NOMO-1 treated with DMSO at 0.1 percent for 48 hours (cell line): ENCODE measurements around the gene CFHR1.

Source experiments
- DNase-seq: peaks from one replicate; lab custom pipeline; 2025; ENCODE audit not compliant: unreplicated experiment; lab: John Stamatoyannopoulos, UW

CFHR1 gene

DNA sequence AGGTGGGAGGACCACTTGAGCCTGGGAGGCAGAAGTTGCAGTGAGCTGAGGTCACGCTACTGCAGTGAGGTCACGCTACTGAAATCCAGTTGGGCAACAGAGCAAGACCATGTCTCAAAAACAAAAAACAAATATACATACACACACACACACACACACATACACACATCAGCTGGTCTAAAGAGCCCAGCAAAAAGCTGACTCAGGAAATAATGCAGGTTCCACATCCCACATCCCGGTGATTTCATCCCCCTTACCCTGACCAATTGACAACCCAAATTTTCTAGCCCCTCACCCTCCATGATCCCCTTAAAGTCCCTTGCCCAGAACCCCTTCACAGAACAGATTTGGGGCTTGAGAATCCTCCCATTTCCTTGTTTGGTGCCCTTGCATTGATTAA is 56.4 kb downstream of the CFHR1 start:
- DNase-seq, result no peak

DNA sequence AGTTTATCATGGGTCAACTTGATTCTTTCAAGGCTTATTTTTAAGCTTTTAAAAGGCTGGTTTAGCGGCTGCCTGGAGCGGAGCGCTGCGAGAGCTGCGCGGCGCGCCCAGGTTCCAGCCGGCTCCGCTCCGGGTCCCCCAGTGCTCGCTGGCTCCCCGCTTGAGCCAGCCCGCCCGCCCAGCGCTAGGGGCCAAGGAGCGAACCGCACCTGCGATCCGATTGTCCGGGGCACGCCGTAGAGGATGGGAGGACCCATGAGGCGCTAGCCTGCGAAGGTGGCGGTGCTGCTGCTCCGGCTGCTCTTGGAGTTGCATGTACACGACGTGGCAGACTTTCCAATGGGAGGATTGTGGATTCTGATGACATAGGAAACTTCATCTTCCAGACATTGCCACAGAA is 58.4 kb downstream of the CFHR1 start:
- DNase-seq, result no peak
